ENCODE data around the gene AP5S1.
"Not testable (repeated sequence)": the region's sequence is repeated elsewhere in the genome, so short reads cannot be mapped to it uniquely, and the experiment has no call there.

AP5S1 gene

DNA sequence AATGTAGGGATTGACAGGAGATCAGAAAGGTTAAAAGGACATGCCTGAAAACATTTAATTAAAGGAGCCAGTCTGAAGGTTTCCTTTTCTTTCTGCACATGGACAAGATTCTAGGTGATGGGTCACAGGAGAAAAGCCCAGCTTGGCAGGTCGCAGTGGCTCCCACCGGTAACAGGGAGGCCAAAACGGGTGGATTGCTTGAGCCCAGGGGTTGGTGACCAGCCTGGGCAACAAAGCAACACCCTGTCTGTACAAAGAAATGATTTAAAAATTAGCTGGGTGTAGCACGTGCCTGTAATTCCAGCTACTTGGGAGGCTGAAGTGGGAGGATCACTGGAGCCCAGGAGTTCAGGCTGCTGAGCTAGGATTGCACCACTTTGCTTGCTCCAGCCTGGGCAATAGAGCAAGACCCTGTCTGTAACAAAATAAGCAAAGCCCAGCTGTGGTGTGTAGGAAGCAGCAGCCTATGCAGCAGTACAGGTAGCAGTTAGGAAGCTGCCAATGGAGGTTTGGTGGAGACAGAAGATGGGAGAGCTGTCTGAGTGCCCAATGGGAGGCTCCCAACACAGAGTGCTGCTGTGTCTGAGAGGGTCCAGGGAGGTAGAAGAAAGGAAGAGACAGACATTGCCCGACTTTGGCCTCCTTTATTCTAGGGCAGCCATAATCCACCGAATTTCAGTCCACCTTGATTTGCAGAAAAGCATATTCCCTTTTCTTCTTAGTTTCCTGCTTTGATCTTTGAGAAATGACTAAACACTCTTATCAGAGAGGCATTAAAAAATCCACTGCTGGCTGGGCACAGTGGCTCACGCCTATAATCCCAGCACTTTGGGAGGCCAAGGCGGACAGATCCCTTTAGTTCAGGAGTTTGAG lies 7.1 kb upstream of the AP5S1 start:
- DNase-seq = no peak

DNA sequence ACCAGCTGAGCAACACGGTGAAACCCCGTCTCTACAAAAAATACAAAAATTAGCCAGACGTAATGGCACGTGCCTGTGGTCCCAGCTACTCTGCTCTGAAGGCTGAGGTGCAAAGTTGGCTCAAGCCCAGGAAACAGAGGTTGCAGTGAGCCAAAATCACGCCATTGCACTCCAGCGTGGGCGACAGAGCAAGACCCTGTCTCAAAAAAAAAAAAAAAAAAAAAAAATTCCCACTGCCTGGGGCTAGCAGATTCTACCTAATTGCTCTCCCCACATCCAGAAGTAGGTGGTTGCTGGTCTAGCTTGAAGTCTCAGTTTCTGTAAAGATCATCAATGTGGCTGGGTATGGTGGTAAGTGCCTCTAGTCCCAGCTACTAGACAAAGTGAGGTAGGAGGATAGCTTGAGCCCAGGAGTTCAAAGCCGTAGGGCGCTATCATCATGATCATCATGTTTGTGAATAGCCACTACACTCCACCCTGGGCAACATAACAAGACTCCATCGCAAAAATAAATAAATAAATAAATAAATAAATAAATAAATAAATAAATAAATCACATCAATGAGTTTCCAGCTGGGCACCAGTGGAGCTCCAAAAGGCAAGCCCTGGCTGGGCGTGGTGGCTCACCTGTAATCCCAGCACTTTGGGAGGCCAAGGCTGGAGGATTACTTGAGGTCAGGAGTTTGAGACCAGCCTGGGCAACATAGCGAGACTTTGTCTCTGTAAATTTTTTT lies 6.3 kb upstream of the AP5S1 start:
- no peak for DNase-seq

DNA sequence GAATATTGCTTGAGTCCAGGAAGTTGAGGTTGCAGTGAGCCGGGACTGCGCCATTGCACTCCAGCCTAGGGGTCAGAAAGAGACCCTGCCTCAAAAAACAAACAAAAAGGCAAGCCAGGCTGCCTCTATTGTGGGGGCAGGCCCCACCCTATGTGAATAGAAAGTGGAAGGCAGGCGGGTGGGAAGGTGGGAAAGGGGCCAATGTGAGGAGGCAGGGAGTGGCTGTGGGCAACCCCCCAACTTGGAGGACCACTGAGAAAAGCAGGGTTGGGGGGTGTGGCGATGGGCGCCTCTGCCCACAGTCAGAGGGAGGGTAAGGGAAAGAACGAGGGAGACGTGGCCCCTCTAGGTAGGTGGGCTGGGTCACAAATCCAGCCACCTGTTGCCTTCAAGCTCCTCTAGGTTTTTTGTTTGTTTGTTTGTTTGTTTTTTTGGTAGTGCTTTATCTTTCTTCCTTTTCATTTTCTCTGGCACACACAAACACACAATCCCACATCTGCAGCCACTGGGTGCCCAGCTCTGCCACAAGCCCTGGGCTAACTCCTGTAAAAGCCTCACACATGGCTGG lies 5.3 kb upstream of the AP5S1 start:
- no peak for DNase-seq

DNA sequence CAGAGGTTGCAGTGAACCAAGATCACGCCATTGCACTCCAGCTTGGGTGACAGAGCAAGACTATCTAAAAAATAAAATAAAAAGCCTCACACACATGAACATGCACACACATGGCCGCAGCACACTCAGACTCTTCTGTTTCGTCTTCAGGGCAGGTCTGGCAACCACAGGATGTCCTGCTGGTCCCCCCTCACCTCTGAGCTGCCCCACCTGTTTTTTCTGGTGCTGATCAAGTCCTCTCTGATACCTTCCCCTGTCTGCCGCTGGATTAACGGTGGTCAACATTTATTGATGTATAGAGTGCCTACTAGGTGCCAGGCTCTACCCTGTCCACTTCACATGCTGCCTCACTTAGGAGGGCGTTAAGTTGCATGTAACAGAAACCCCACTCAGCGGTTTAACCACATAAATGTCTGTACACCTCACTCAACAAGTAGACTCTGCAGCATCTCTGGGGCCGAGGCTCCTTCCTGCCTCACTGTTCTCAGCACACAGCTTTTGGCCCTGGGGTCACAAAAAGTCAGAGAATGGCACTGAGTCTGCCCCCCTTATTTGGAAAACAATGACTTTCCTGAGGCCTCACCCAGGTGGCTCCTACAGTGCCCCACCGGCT lies 4.5 kb upstream of the AP5S1 start:
- no peak for DNase-seq

DNA sequence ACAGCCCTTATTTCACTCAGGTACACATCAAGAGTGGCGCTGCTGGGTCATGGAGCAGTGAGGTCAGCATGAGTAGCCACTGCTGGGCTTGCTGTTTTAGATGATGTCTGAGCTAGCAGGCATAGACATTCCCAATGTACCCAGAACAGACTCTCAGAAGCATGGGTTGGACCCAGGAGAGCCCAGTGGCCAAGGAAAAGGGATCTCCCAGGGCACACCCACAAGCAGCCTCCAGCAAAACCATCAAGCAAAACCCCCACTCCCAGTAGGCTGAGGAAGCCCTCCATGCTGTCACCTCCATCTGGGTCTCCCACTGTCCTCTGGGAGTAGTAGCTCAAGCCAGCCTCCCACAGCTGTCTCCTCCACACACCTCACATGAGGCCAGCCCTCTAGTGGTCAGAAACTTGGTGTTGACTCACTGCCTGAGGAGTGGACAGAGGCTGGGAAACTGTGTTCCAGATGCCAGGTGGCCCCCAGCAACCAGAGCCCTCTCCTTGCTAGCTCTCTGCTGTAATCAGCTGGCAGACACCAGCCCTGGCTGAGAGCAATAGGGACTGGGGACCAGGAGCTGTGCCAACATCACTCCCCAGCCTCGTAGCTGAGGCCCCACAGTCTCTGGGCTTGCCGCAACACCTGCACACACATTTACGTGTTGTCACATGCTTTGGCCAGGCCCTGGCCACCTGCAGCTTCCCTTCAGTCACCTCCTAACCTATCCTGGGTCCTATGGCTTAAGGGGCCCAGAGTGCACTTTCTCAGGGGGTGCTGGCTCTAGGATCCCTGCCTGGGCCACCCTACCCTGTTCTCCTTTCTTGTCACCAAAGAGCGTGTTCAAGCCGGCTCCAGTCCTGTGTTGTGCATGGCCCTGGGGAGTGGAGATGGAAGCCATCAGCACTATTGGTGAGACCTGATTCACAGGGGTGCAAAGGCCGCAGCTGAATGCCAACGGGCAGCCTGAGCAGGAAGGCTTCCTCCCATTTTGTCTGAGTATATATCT lies 1.9 kb upstream of the AP5S1 start:
- no peak for DNase-seq

DNA sequence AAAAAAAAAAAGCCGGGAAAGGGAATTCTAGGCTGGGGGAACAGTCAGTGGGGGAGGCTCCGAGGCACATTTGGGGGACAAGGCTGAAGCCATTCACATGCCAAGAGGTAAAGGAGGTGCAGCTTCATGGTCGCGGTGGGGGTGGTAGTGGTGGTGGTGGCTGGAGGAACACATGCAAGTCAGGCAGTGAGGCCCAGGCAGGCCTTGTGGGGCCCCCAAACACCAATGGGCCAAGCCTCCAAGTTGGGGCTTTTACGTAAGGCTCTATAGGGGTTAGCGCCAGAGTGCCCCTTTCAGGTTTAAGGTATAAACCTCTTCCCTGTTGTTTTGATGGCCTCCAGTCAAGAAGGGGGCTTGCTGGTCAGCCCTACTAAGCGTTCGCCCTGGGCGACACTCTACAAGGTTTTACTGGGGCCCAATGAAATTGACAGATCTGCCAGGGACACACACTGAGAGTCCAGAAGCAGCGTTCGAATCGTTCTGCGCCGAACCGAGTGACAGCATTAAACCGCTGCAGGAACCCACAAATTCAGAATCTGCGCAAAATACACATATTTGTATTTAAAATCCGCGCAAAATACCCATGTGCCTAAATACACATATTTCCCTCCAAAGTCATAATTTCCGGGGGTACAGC lies 818 bp upstream of the AP5S1 start:
- no peak for DNase-seq

DNA sequence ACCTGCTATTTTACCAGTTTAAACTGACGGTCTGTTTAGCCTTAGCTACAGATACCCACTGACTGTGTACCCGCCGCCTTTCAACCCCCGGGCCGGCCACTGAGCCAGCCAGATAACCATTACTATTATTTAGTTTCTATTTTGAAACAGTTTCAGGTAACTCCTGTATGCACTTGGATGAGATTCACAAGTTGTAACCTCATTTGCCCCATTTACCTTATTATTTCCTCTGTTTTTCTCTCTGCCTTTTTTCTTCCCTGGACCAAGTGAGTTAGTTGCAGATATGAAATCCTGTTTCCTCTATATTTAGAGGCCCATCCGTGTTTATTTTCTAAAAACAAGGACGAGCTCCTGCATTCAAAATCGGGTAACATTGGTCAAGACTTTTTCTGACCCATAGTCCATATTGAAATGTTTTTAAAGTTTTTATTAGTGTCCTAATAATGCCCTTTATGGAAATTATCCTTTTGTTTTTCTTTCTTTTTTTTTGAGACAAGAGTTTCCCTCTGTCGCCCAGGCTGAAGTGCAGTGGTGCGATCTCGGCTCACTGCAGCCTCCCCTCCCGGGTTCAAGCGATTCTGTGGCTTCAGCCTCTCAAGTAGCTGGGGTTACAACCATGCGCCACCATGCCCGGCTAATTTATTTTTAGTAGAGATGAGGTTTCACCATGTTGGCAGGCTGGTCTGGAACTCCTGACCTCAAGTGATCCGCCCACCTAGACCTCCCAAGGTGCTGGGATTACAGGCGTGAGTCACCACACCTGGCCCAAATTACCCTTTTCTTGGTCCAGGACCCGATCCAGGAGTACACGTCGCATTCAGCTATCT lies 767 bp downstream of the AP5S1 start:
- no peak for DNase-seq

DNA sequence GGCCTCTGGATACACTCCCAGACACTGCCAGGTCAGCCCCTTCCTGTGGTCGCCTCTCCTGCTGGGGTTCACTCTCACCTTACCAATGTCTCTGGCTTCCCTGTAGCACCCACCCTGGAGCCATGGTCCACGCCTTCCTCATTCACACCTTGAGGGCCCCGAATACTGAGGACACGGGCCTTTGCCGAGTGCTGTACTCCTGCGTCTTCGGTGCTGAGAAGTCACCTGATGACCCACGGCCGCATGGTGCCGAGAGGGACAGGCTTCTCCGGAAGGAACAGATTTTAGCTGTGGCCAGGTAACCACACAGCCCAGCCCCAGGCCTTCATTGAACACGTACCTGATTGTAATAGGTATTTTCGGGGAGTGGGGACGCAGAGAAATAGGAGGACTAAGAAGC lies 1.6 kb downstream of the AP5S1 start:
- no peak for DNase-seq

DNA sequence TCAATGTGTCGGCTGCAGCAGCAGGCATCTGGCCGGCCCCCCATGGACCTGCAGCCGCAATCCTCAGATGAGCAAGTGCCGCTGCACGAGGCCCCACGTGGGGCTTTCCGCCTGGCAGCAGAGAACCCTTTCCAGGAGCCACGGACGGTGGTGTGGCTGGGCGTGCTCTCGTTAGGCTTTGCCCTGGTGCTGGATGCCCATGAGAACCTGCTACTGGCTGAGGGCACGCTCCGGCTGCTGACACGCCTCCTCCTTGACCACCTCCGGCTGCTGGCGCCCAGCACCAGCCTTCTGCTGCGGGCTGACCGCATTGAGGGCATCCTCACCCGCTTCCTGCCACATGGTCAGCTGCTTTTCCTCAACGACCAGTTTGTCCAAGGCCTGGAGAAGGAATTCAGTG lies 3.5 kb downstream of the AP5S1 start:
- DNase-seq = no peak

DNA sequence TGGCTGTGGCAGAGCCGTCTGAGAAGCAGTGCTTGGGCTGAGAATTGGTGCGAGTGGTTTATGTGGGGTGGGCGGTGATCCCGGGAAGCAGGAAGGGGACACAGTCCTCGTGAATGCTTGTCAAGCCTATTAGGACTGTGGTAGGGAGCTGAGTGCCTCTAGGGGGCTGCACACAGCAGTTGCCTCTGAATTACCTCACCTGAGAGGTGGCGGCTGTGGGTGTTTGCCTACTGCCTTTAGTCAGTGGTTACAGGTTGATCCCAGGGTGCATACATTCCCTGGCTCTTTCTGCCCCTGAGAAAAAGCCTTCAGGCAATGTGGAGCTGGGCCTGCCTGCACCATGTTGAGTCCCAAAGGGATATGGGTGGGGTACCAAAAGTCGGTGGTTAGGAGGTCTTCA lies 5.2 kb downstream of the AP5S1 start:
- no peak for DNase-seq

DNA sequence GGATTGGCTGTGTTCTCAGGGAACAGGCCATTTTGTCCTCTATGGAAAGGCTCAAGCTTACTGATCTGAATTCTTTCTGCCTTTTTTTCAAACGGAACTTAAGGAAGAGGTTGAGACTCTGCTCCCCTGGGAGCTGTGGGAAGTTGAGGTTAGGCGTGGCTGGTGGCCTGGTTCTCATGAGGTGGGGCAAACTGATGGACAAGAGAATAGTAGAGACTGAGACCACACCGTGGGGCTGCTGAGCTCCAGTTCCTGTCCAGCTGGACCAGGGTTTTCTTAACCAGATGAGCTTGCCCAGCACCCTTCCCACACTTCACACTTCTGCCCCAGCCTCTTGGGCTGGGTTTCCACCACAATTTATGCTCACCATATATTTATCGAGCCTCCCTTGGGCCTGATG lies 6.1 kb downstream of the AP5S1 start:
- no peak for DNase-seq

DNA sequence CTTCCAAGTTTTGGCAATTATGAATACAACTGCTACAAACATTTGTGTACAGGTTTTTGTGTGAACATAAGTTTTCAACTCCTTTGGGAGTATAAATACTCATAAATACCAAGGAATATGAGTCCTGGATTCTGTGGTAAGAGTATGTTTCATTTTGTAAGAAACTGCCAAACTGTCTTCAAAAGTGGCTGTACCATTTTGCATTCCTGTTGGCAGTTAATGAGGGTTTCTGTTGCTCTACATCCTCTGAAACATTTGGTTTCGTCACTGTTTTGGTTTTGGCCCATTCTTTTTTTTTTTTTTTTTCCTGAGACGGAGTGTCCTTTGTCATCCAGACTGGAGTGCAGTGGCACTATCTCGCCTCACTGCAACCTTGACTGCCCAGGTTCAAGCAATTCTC lies 8.5 kb downstream of the AP5S1 start:
- no peak for DNase-seq

DNA sequence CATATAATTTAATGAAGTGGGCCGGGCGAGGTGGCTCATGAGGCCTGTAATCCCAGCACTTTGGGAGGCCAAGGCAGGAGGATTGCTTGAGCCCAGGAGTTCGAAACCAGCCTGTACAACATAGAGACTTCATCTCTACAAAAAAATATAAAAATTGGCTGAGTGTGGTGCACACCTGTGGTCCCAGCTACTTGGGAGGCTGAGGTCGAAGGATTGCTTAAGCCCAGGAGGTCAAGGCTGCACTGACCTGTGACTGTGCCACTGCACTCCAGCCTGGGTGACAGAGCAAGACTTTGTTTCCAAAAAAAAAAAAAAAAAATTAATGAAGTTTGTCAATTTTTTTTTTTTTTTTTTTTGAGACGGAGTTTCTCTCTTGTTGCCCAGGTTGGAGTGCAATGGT lies 9.5 kb downstream of the AP5S1 start:
- not testable (repeated sequence) for DNase-seq

DNA sequence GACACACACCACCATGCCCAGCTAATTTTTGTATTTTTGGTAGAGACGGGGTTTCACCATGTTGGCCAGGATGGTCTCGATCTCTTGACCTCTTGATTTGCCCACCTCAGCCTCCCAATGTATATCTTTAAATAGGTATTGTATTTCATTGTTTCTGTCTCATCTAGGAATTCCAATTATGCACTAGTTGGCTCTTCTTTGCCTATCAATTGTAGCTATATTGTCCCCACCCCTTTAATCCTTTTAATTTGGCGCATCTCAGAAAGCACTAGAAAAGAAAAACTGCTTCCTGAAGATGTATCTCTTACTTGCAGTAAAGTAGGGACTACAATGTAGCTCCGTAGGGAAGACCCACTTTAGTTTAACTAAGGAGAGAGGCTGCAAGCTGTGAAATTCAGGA lies 15.8 kb downstream of the AP5S1 start:
- no peak for DNase-seq

DNA sequence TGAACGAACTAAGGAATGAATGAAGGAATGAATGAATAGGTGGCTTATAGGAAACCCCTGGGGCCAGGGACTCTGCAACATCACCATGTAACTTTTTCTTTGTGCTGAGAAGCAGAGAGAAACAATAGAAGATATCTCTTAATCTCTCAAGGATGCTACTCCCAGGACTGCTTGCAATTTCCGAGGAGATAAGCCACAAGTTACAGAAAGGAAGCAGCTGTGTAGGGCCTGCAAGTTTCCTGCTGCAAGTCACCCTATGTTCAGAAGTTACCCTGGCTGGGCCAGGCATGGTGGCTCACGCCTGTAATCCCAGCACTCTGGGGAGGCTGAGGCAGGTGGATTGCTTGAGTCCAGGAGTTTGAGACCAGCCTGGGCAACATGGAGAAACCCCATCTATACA lies 19.0 kb downstream of the AP5S1 start:
- no peak for DNase-seq

DNA sequence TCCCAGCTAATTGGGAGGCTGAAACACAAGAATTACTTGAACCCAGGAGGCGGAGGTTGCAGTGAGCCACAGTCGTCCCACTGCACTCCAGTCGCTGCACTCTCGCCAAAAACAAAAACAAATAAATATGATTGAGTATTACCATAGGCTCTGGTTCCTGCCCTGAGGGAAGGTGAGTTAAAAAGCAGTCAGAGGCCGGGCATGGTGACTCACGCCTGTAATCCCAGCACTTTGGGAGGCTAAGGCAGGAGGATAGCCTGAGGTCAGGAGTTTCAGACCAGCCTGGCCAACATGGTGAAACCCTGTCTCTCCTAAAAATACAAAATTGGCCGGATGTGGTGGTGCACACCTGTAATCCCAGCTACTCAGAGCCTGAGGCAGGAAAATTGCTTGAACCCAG lies 19.9 kb downstream of the AP5S1 start:
- not testable (repeated sequence) for DNase-seq

DNA sequence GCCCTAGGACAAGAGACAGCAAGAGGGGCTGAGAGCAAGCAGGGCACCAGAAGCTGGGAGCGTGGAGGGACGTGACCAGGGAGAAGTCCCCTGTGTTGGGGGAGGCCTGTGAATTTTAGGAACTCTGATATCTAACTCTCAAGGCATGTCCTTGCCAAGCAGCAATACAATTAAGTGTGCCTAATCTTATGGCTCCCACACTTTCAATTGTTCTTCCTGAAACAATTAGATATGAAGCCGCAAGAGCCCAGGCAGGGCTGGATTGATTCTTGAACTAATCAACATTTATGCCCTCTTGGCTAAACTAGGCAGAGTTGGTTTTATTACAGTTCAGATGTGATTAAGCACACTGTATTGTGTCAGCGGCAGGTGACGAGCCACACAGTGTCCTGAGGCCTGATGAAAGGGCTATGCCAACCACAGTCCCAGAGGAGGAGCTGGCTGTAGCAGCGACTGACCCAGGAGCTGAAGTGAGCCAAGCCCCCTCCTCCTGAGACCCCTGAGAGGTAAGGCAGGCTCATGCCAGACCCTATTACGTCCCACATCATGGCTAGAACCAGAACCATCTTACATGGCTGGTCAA lies 22.1 kb downstream of the AP5S1 start:
- DNase-seq = no peak

DNA sequence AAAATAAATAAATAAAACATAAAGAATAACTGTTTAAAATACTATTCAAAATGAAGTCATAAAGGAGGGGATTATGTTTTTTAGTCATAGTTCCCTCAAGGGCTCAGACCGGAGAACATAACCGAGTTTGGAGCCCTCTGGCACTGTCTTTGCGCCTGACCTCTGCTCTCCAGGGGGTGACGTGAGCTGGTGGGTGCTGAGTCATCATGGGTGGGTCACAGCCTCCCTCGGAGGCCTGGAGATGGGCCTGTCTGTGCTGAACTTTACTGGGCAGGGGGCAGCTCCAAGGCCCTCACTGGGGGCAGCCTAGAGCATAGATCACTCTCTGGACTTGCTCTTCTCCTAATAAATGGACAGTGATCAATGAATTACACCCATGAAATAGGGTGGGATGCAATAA lies 23.1 kb downstream of the AP5S1 start:
- DNase-seq = no peak

DNA sequence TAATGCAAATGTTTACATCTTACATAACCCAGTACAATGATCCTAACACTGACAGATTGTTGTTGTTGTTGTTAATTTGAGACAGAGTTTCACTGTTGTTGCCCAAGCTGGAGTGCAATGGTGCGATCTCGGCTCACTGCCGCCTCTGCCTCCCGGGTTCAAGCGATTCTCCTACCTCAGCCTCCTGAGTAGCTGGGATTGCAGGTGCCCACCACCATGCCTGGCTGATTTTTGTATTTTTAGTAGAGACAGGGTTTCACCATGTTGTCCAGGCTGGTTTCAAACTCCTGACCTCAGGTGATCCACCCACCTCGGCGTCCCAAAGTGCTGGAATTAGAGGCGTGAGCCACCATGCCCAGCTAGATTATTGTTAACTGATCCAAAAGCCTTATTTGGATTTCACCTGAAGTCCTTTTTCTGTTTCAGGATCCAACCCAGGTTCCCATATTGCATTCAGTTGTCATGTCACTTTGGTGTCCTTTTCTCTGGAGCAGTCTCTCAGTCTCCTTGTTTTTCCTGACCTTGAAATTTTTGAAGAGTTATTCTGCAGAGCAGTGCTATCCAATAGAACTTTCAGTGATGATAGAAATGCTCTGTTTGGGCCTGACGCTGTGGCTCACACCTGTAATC lies 23.8 kb downstream of the AP5S1 start:
- DNase-seq = not testable (repeated sequence)

DNA sequence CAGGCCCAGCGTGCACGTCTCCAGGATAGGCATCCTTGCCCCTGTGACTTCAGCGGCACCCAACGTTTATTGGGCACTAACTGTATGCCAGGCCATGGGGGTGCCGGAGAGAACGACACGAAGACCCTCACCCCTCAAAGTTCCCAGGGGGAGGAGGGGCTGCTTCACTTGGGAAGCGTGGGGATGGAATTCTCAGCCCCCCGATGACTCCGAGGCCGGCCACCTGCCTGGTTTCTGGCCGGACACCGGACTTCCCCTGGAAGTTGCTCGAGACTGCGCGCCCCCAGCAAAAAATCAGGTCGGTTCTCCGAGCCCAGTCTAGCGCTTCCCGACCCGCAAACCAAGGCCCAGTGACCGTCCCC lies 26.0 kb downstream of the AP5S1 start:
- DNase-seq = no peak

All from SIG-M5 (cell line).